ENCODE measurements around the gene BORCS5. TPM values are rescaled to one million over a fixed set of nuclear protein-coding genes. Genes with fewer than 3 reads are reported as not detected.
A peak's percentile ranks its signal among the peaks of the same experiment; 100 is the strongest.

Gene BORCS5
- total RNA-seq, 1 donor from 2014 or later: 10.1 TPM

DNA sequence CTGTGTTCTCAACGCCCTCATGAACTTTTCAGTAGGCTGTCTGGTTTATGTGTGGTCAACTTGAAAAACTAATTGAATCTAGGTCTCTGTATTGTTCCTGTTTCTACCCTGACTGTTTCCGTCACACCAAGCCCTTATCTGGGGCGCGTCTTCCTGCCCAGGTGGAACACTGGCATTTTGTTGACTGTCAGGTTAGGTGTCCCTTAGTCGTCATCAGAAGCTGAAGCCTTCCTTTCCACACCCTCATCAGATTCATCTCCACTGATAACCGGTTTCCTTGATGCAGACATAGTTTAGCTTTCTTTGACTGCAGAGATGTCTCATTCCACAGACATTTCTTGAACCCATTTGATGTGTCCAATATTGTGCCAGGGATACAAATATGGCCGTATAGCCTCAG is 109.3 kb downstream of the BORCS5 start:
- Histone ChIP-seq H3K27me3 (ENCODE audit: low read depth) (no peaks in the 10 kb centered on the region), H3K4me1 (peaks cover 15% of the 10 kb centered on the region), H3K27ac (no peak overlapping the region), H3K4me3 (no peak overlapping the region), H3K9me3 (no peaks in the 10 kb centered on the region), H3K36me3 (no peaks in the 10 kb centered on the region)
- TF ChIP-seq, protein P1, sequence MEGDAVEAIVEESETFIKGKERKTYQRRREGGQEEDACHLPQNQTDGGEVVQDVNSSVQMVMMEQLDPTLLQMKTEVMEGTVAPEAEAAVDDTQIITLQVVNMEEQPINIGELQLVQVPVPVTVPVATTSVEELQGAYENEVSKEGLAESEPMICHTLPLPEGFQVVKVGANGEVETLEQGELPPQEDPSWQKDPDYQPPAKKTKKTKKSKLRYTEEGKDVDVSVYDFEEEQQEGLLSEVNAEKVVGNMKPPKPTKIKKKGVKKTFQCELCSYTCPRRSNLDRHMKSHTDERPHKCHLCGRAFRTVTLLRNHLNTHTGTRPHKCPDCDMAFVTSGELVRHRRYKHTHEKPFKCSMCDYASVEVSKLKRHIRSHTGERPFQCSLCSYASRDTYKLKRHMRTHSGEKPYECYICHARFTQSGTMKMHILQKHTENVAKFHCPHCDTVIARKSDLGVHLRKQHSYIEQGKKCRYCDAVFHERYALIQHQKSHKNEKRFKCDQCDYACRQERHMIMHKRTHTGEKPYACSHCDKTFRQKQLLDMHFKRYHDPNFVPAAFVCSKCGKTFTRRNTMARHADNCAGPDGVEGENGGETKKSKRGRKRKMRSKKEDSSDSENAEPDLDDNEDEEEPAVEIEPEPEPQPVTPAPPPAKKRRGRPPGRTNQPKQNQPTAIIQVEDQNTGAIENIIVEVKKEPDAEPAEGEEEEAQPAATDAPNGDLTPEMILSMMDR (IDR thresholded peaks at IDR 0.05): no peak
- DNase-seq: no peak
- peak in 1 of 2 donors; percentile 25 for ATAC-seq
- intact Hi-C loops (cut with DNase I): no loop called here

GRCh38 chr12:12467264-12467663 is 110.4 kb downstream of the BORCS5 start:
- peak overlapping the region; percentile 64 for H3K27ac ChIP-seq
- no peaks in the 10 kb centered on the region for H3K27me3 ChIP-seq (ENCODE audit: low read depth)
- intact Hi-C loops (cut with DNase I): no loop called here
- DNase-seq (no peak), ATAC-seq (no peak)
- no peak overlapping the region for H3K4me3 ChIP-seq
- TF ChIP-seq, protein P1 (IDR thresholded peaks at IDR 0.05): no peak
- no peaks in the 10 kb centered on the region for H3K36me3 ChIP-seq
- H3K4me1 ChIP-seq: peaks cover 15% of the 10 kb centered on the region
- no peaks in the 10 kb centered on the region for H3K9me3 ChIP-seq

- intact Hi-C loops (cut with DNase I): no loop called here
These were observed 110.9 kb downstream of the BORCS5 start for GRCh38 chr12:12467688-12468261.

GRCh38 chr12:12468575-12468974 is 111.7 kb downstream of the BORCS5 start:
- Histone ChIP-seq H3K36me3 (no peaks in the 10 kb centered on the region), H3K4me3 (no peak overlapping the region), H3K9me3 (no peaks in the 10 kb centered on the region), H3K27ac (peak overlapping the region; percentile 64), H3K27me3 (ENCODE audit: low read depth) (no peaks in the 10 kb centered on the region), H3K4me1 (peaks cover 15% of the 10 kb centered on the region)
- DNase-seq (no peak), ATAC-seq (no peak)
- intact Hi-C loops (cut with DNase I): no loop called here
- TF ChIP-seq, protein P1 (IDR thresholded peaks at IDR 0.05): no peak

More at GRCh38 chr12:12467688-12468261, 110.9 kb downstream of the BORCS5 start:
- H3K4me1 ChIP-seq: peaks cover 15% of the 10 kb centered on the region
- peak; percentile 57 to 82 for ATAC-seq
- no peaks in the 10 kb centered on the region for H3K9me3 ChIP-seq
- H3K36me3 ChIP-seq: no peaks in the 10 kb centered on the region
- TF ChIP-seq, protein P1 (IDR thresholded peaks at IDR 0.05): no peak
- peak; percentile 75 for DNase-seq
- H3K4me3 ChIP-seq: no peak overlapping the region
- peak overlapping the region; percentile 64 for H3K27ac ChIP-seq
- no peaks in the 10 kb centered on the region for H3K27me3 ChIP-seq (ENCODE audit: low read depth)

- Histone ChIP-seq H3K36me3 (peaks cover under 1% of the 10 kb centered on the region), H3K9me3 (no peaks in the 10 kb centered on the region), H3K27me3 (ENCODE audit: low read depth) (no peaks in the 10 kb centered on the region), H3K4me1 (peaks cover 15% of the 10 kb centered on the region), H3K27ac (no peak overlapping the region), H3K4me3 (no peak overlapping the region)
- TF ChIP-seq, protein P1 (IDR thresholded peaks at IDR 0.05): no peak
- no peak for ATAC-seq
- DNase-seq: no peak
- intact Hi-C loops (cut with DNase I): no loop called here
These were observed 112.5 kb downstream of the BORCS5 start for GRCh38 chr12:12469386-12469785.

Data from lower lobe of right lung (tissue), 2 donors.